ENCODE measurements around the gene GPC3.

DNA sequence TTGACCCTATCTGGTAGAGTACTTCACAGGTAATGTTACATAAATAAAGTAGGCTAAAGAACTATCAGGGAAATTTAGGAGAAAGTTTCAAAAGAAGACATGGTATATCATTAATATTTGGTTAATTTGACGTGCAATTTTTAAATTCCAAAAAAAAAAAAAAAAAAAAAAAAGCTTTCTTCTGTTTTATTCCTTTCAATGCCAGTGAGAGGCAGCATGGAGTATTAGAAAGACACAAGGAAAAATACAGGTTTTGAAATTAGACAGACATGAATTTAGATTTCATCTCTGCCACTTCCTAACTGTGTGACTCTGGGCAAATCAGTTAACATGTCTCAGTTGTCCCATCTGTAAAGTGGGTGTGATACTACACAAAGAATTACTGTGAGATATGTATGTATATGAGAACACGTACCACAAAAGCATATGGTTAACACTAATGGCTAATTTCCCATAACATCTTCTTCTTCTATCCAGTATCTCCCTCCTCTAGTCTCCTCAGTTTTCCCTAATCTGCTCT lies 132.5 kb downstream of the GPC3 start:
- TF ChIP-seq CTCF (tag by site-specific recombination; IDR thresholded peaks at IDR 0.05): no peak
- no peak for TF ChIP-seq ZEB2 (tag by site-specific recombination; IDR thresholded peaks at IDR 0.05)
- TF ChIP-seq ZNF324 (tag by site-specific recombination; IDR thresholded peaks at IDR 0.05): no peak
- TF ChIP-seq KLF9 (tag by site-specific recombination; IDR thresholded peaks at IDR 0.05; ENCODE audit: low read depth): no peak
- no peak for TF ChIP-seq ZNF274 (IDR thresholded peaks at IDR 0.05; ENCODE audit: low read length)
- no peak for TF ChIP-seq ZNF274 (tag by site-specific recombination; IDR thresholded peaks at IDR 0.05; ENCODE audit: borderline replicate concordance)

Measured in HEK293 (cell line).